MCF 10A (cell line): ENCODE measurements around the gene TEX261. TPM values are rescaled to one million over a fixed set of nuclear protein-coding genes. Genes with fewer than 3 reads are reported as not detected.

ENCODE experiments used
- BruUV-seq: library from RNA; stranded (reverse); fragments of 400-500 nt; replicated peaks from 2 replicates; lab custom pipeline; 2021; lab: Mats Ljungman, UMichigan
- CTCF ChIA-PET: fragments of 300-600 bp; sonication (Branson Sonifier 250); formaldehyde crosslinking; extraction: SDS; loops from one replicate; lab custom pipeline; 2021; ENCODE audit warnings: antibody characterized with exemption, inconsistent platforms; lab: Yijun Ruan, JAX
- POLR2A ChIA-PET: fragments of 300-600, 350-650 bp; sonication (Branson Sonifier 250); formaldehyde crosslinking; extraction: SDS; loops from one replicate; lab custom pipeline; 2020; ENCODE audit warnings: antibody characterized with exemption, inconsistent platforms; lab: Yijun Ruan, JAX
- DNase-seq: peaks from one replicate; pipeline ENCODE4 v3.0.0-alpha.2; 2018; ENCODE audit not compliant: unreplicated experiment
- H3K27ac Mint-ChIP-seq: one replicate; pipeline ENCODE4 v1.8.0; 2022; ENCODE audit warnings: mild to moderate bottlenecking, low read depth, mixed read lengths; ENCODE audit not compliant: unreplicated experiment
- H3K27me3 Mint-ChIP-seq: one replicate; pipeline ENCODE4 v1.8.0; 2022; ENCODE audit warnings: mixed read lengths; ENCODE audit not compliant: insufficient read depth, unreplicated experiment
- H3K36me3 Mint-ChIP-seq: one replicate; pipeline ENCODE4 v1.8.0; 2022; ENCODE audit warnings: mild to moderate bottlenecking, moderate library complexity, mixed read lengths; ENCODE audit not compliant: insufficient read depth, unreplicated experiment
- H3K4me1 Mint-ChIP-seq: one replicate; pipeline ENCODE4 v1.8.0; 2022; ENCODE audit warnings: mixed read lengths; ENCODE audit not compliant: insufficient read depth, unreplicated experiment
- H3K4me3 Mint-ChIP-seq: one replicate; pipeline ENCODE4 v1.8.0; 2022; ENCODE audit warnings: mild to moderate bottlenecking, moderate library complexity, mixed read lengths; ENCODE audit not compliant: unreplicated experiment
- H3K9me3 Mint-ChIP-seq: one replicate; pipeline ENCODE4 v1.8.0; 2022; ENCODE audit warnings: mixed read lengths; ENCODE audit not compliant: unreplicated experiment
- intact Hi-C: fragments of 100-400 bp; cut with micrococcal nuclease; formaldehyde crosslinking; loops from 2 replicates; pipeline ENCODE4 v1.14.1; 2022
- total RNA-seq: library from RNA; stranded (reverse); gene quantifications from 2 replicates; pipeline ENCODE4 v1.2.3, GENCODE V29; 2022
- TF ChIP-seq, protein P1 (sequence below): fragments of 200-600 bp; IDR thresholded peaks from one replicate; pipeline ENCODE4 v1.8.0; 2022; ENCODE audit warnings: antibody characterized with exemption, mild to moderate bottlenecking; ENCODE audit not compliant: unreplicated experiment

TEX261 gene
- total RNA-seq, 1 experiment from 2014 or later: 63.2 TPM

DNA sequence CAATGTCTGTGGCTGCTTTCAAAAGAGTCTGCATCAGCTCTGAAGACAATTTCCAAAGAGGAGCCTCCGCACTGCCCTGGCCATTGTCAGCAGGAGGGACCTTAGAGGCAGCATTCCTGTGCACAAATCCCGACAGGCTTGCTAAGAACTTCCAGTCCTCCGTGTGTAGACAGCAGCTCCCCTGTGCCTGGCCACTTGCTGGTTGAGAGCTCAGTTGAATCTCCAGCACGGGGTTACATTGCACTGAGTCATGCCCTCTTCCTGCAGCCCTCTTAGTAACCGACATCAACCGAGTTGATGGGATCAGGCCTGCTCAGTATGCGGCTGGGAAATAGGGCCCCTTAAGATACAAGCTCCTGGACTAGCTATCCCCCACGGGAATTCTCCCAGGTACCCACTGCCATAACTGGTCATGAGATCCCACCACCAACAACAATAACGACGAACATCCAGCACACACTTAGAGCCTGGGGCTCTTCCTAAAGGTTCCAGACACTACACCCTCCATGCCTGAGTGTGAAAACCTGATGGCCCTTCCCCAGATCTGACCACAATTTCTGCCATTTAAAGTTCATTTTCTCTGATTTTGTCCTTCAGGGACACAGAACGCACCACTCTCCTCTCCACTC is 47.0 kb downstream of the TEX261 start:
- no peaks in the 10 kb centered on the region for H3K9me3 Mint-ChIP-seq
- ChIA-PET POLR2A (interaction anchor here (0.6 to 1.9 kb wide), 3 partner anchors 30 to 643 kb away, joined by 4 to 5 read pairs (median 5); no protein-coding TSS in a partner anchor), CTCF (interaction anchor here (0.5 to 3.9 kb wide), 43 partner anchors 8 to 644 kb away, joined by 3 to 113 read pairs (median 4); partner anchors contain the start of genes ANKRD53, ATP6V1B1 and FAM136A)
- H3K27ac Mint-ChIP-seq: peak overlapping the region; percentile 60
- TF ChIP-seq, protein P1, sequence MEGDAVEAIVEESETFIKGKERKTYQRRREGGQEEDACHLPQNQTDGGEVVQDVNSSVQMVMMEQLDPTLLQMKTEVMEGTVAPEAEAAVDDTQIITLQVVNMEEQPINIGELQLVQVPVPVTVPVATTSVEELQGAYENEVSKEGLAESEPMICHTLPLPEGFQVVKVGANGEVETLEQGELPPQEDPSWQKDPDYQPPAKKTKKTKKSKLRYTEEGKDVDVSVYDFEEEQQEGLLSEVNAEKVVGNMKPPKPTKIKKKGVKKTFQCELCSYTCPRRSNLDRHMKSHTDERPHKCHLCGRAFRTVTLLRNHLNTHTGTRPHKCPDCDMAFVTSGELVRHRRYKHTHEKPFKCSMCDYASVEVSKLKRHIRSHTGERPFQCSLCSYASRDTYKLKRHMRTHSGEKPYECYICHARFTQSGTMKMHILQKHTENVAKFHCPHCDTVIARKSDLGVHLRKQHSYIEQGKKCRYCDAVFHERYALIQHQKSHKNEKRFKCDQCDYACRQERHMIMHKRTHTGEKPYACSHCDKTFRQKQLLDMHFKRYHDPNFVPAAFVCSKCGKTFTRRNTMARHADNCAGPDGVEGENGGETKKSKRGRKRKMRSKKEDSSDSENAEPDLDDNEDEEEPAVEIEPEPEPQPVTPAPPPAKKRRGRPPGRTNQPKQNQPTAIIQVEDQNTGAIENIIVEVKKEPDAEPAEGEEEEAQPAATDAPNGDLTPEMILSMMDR: no peak
- DNase-seq: peak; percentile 66
- intact Hi-C loops: loop anchor here (1.0 to 5.0 kb wide), 5 partner anchors 76 to 645 kb away; partner anchors contain the start of gene FAM136A
- peaks cover 20% of the 10 kb centered on the region for H3K4me1 Mint-ChIP-seq
- H3K27me3 Mint-ChIP-seq: no peaks in the 10 kb centered on the region
- H3K36me3 Mint-ChIP-seq: no peaks in the 10 kb centered on the region
- no TSS peak for BruUV-seq
- peak overlapping the region; percentile 70 for H3K4me3 Mint-ChIP-seq

DNA sequence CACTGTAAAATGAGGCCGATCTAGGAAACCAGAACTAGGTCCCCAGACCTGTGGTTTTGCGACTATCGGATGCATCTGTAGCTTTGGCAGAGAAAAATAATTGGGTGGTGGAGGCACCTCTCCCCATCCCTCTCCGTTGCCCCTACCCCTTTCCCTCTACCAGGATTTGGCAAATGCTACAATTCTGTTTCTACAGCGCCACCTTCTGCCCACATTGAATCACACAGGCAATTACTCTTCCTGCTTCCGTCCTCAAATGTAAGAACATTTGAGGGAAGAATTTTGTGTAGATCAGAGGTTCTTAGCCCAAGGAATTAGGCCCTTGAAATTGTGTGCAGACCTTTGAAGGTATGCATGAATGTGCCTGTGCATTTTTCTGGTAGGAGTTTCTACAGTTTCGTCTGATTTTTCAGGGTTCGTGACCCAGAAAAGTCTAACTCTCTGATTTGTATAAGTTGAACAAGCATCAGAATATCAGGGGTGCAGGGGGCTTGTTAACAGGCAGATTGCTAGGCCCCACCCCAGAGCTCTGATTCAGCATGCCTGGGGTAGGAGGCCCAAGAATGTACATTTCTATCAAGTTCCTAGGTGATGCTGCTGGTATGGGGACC is 47.7 kb downstream of the TEX261 start:
- no peaks in the 10 kb centered on the region for H3K27me3 Mint-ChIP-seq
- TF ChIP-seq, protein P1: peak; percentile 74
- intact Hi-C loops: loop anchor here (1.0 to 5.0 kb wide), 4 partner anchors 76 to 645 kb away; partner anchors contain the start of gene FAM136A
- no peak overlapping the region for H3K27ac Mint-ChIP-seq
- H3K4me1 Mint-ChIP-seq: peaks cover 20% of the 10 kb centered on the region
- H3K4me3 Mint-ChIP-seq: no peak overlapping the region
- peak; percentile 73 for DNase-seq
- no TSS peak for BruUV-seq
- CTCF ChIA-PET: interaction anchor here (0.5 to 3.9 kb wide), 40 partner anchors 8 to 644 kb away, joined by 3 to 113 read pairs (median 4); partner anchors contain the start of genes ANKRD53, ATP6V1B1 and FAM136A
- H3K36me3 Mint-ChIP-seq: no peaks in the 10 kb centered on the region
- POLR2A ChIA-PET: interaction anchor here (1.9 kb wide), 1 partner anchor 31 kb away, joined by 5 read pairs; no protein-coding TSS in a partner anchor
- no peaks in the 10 kb centered on the region for H3K9me3 Mint-ChIP-seq

DNA sequence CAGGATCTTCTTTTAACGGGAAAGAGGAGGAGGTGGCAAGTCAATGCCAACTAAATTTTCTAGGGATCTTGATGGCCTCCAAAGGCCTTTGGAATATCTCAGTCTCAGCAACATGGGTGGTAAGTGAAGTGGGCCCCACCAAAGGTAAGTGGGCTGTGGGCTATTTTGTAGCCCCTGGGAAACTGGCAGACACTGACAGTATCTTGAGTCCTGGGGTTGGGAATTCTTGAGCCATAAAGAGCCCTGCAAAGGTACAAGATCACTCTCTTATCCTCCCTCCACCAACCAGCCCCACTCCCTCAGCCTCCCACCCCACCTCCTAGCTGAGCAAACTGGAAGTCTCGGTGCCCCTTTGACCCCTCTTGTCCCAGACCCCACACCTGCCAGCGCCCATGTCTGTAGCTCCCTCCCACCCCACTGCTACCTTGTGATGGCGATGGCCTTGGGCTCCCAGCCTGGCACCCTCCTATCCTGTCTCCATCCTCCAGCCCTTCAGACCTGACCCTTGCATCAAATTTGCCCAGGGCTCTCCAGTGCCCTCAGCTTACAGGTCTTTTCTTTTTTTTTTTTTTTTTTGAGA is 50.5 kb downstream of the TEX261 start:
- intact Hi-C loops: no loop called here
- TF ChIP-seq, protein P1: no peak
- Mint-ChIP-seq H3K27ac (no peak overlapping the region), H3K4me1 (peaks cover 20% of the 10 kb centered on the region), H3K9me3 (no peaks in the 10 kb centered on the region), H3K27me3 (no peaks in the 10 kb centered on the region), H3K36me3 (no peaks in the 10 kb centered on the region), H3K4me3 (no peak overlapping the region)
- ChIA-PET POLR2A (no interaction called here), CTCF (interaction anchor here (0.6 to 0.7 kb wide), 3 partner anchors 22 to 140 kb away, joined by 3 read pairs; no protein-coding TSS in a partner anchor)
- no peak for DNase-seq
- no TSS peak for BruUV-seq
